Body of pancreas (tissue), 4 donors: ENCODE measurements around the gene ZRANB1.

ENCODE experiments used
- POLR2A ChIP-seq, 3 donors: fragments of 450-650 bp; IDR thresholded peaks; one replicate each; pipeline ENCODE4 v1.6.1; 2016; ENCODE audit warnings: antibody characterized with exemption in 3 of 3, mild to moderate bottlenecking in 2 of 3
- TF ChIP-seq, protein P1 (sequence below), 7 experiments: fragments of 450-650 bp in 4 of 7; fragments of 200-600 bp in 3 of 7; sonication (generic) in 3 of 7; IDR thresholded peaks; one replicate each; pipeline ENCODE4 v1.5.1; 2016 to 2019; ENCODE audit warnings: antibody characterized with exemption in 7 of 7

DNA sequence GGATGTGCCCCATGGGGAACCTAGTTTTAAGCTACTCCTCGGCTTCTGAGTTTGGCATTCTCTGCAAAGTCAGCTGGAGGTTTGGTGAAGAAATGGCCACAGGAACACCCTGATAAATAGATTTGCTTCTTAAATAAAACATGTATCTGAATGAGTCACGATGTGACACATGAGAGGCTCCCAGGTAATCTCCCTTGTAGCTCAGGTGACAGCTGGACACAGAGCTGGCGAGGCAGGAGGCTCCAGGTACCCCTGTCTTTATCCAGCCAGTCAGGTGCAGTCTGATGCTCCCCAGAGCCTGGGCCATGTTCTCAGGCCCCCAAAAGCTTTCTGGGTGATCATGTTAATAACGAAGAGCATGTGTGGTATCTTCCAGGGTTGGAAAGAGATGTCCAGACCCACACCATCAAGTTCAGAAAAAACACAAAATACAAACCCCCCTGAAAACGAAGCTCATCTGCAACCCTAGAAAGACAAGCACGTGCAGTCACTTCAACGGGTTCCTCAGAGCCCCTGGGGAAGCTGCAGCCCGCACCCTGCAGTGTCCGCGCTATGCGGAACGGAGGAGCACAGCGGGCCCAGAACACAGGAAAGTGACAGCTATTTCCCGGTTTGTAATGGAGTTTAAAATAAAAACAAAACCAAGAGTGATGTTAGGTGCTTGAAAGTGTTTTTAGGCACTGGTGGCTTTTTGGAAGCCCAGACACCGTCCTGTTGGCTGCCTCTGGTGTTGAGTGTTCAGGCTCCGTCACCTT lies 69.4 kb downstream of the ZRANB1 start:
- TF ChIP-seq, protein P1, sequence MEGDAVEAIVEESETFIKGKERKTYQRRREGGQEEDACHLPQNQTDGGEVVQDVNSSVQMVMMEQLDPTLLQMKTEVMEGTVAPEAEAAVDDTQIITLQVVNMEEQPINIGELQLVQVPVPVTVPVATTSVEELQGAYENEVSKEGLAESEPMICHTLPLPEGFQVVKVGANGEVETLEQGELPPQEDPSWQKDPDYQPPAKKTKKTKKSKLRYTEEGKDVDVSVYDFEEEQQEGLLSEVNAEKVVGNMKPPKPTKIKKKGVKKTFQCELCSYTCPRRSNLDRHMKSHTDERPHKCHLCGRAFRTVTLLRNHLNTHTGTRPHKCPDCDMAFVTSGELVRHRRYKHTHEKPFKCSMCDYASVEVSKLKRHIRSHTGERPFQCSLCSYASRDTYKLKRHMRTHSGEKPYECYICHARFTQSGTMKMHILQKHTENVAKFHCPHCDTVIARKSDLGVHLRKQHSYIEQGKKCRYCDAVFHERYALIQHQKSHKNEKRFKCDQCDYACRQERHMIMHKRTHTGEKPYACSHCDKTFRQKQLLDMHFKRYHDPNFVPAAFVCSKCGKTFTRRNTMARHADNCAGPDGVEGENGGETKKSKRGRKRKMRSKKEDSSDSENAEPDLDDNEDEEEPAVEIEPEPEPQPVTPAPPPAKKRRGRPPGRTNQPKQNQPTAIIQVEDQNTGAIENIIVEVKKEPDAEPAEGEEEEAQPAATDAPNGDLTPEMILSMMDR (IDR thresholded peaks at IDR 0.05), result no peak
- no peak for TF ChIP-seq POLR2A (IDR thresholded peaks at IDR 0.05)
